Measurements from ENCODE around the gene GNPAT. TPM values are rescaled to one million over a fixed set of nuclear protein-coding genes. Genes with fewer than 3 reads are reported as not detected.

The GNPAT gene
- total and polyA plus RNA-seq, 2 of the 8 experiments (the other 6 are each of a cell fraction or from before 2014, with no cell fraction given) = 22.9 to 47.4 TPM

- TF ChIP-seq RBBP5 (IDR thresholded peaks at IDR 0.05; ENCODE audit: borderline replicate concordance, low read depth, low read length) (no peak), BACH1 (IDR thresholded peaks at IDR 0.05; ENCODE audit: low read length) (no peak)
These were observed 5.3 kb upstream of the GNPAT start (continued) for GRCh38 chr1:231235526-231236207.
